ENCODE results near the gene HUNK. TPM values are rescaled to one million over a fixed set of nuclear protein-coding genes. Genes with fewer than 3 reads are reported as not detected.

HUNK gene
- total RNA-seq, 2 experiments from 2014 or later = not detected

- H3K4me1 ChIP-seq (ENCODE audit: insufficient read depth, low read length) = peaks cover 12% of the 10 kb centered on the region
- H3K9me3 Mint-ChIP-seq = no peaks in the 10 kb centered on the region
- peaks cover 72% of the 10 kb centered on the region for H3K27me3 Mint-ChIP-seq
- ChIA-PET CTCF (no interaction called here), POLR2A (no interaction called here)
- no peak overlapping the region for H3K4me3 ChIP-seq (ENCODE audit: low read length)
- H3K27ac ChIP-seq (ENCODE audit: low read depth in 1 of 2, low read length in 2 of 2) = no peak overlapping the region
- H3K36me3 Mint-ChIP-seq (ENCODE audit: low read depth) = no peaks in the 10 kb centered on the region
- intact Hi-C loops (cut with DNase I, micrococcal nuclease) = no loop called here
- no peak for TF ChIP-seq CTCF (IDR thresholded peaks at IDR 0.05)
- peak overlapping the region; percentile 48 for H3K4me3 Mint-ChIP-seq
- H3K27me3 ChIP-seq (ENCODE audit: control insufficient read depth in 1 of 2, insufficient read depth in 2 of 2, low read length in 2 of 2) = peaks cover 28% of the 10 kb centered on the region in 2 experiments
- ATAC-seq (ENCODE audit: poor library complexity) = no peak
- peaks cover 0 to 12% of the 10 kb centered on the region in 2 experiments for H3K9me3 ChIP-seq (ENCODE audit: control insufficient read depth in 1 of 2, insufficient read depth in 1 of 2, low read length in 2 of 2)
- no peaks in the 10 kb centered on the region for H3K36me3 ChIP-seq (ENCODE audit: insufficient read depth, low read length)
- H3K4me1 Mint-ChIP-seq (ENCODE audit: low read depth) = peaks cover 11% of the 10 kb centered on the region
- no peak for DNase-seq
- no peak overlapping the region for H3K27ac Mint-ChIP-seq
These were observed 2.7 kb downstream of the HUNK start for GRCh38 chr21:31875496-31876015.

DNA sequence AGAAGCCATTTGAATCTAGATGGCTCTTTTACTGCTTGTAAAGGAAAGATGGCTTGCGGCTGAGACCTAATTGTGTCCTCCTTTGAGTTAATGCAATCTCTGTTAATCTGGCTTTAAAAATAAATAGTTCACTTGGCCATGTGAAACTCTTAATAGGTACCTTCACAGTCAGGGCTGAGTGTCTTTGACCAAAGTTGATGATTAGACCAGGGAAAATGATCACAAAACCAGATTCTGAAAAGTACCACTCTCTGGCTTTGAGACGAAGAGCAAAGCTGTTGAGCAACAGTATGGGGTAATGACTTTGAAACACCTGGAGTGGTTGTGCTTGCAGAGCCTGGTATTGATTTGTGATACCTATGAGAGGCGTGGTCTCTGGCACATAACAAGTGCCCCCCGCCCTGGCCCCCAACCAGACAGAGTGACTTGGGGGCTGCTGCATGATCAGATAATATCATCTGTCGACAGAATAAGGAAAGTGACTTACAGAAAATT lies 4.7 kb downstream of the HUNK start:
- POLR2A ChIA-PET = no interaction called here
- no peak for ATAC-seq (ENCODE audit: poor library complexity)
- H3K27me3 Mint-ChIP-seq = peaks cover 76% of the 10 kb centered on the region

DNA sequence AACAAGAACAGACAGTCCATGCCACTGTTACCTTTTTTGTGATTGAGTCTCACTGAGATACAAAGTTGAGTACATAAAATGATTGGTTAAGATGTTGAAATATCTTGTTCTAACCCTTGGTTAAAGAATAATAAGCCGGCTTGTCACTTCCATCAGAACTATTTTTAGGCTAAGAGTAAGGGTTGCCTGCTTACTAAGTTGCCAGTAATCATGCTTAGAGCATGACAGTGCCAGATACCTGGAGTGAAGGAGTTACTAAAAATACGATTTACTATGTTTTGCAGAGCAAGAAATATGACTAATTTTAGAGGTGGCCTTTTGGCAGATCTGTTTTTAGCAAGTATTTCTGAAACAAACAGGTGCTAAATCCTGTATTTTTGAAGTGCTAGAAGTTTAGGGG lies 6.0 kb downstream of the HUNK start:
- Histone ChIP-seq H3K36me3 (ENCODE audit: insufficient read depth, low read length) (no peaks in the 10 kb centered on the region), H3K27ac (ENCODE audit: low read depth in 1 of 2, low read length in 2 of 2) (no peak overlapping the region), H3K4me1 (ENCODE audit: insufficient read depth, low read length) (peaks cover 1% of the 10 kb centered on the region), H3K27me3 (ENCODE audit: control insufficient read depth in 1 of 2, insufficient read depth in 2 of 2, low read length in 2 of 2) (peaks cover 16 to 21% of the 10 kb centered on the region in 2 experiments), H3K4me3 (ENCODE audit: low read length) (no peak overlapping the region), H3K9me3 (ENCODE audit: control insufficient read depth in 1 of 2, insufficient read depth in 1 of 2, low read length in 2 of 2) (peaks cover 0 to 5% of the 10 kb centered on the region in 2 experiments)
- intact Hi-C loops (cut with DNase I, micrococcal nuclease) = no loop called here
- H3K27ac Mint-ChIP-seq = no peak overlapping the region
- H3K27me3 Mint-ChIP-seq = peaks cover 83% of the 10 kb centered on the region
- ChIA-PET CTCF (no interaction called here), POLR2A (no interaction called here)
- no peak for ATAC-seq (ENCODE audit: poor library complexity)
- H3K9me3 Mint-ChIP-seq = no peaks in the 10 kb centered on the region
- no peak for DNase-seq
- no peaks in the 10 kb centered on the region for H3K4me1 Mint-ChIP-seq (ENCODE audit: low read depth)
- H3K36me3 Mint-ChIP-seq (ENCODE audit: low read depth) = no peaks in the 10 kb centered on the region
- no peak overlapping the region for H3K4me3 Mint-ChIP-seq
- no peak for TF ChIP-seq CTCF (IDR thresholded peaks at IDR 0.05)

More for the DNA sequence above, 4.7 kb downstream of the HUNK start:
- Mint-ChIP-seq H3K36me3 (ENCODE audit: low read depth) (no peaks in the 10 kb centered on the region), H3K27ac (no peak overlapping the region), H3K9me3 (no peaks in the 10 kb centered on the region), H3K4me1 (ENCODE audit: low read depth) (peaks cover under 1% of the 10 kb centered on the region), H3K4me3 (no peak overlapping the region)
- H3K4me1 ChIP-seq (ENCODE audit: insufficient read depth, low read length) = peaks cover 7% of the 10 kb centered on the region
- CTCF ChIA-PET = no interaction called here
- H3K4me3 ChIP-seq (ENCODE audit: low read length) = no peak overlapping the region
- TF ChIP-seq CTCF (IDR thresholded peaks at IDR 0.05) = no peak
- H3K36me3 ChIP-seq (ENCODE audit: insufficient read depth, low read length) = no peaks in the 10 kb centered on the region
- peaks cover 0 to 9% of the 10 kb centered on the region in 2 experiments for H3K9me3 ChIP-seq (ENCODE audit: control insufficient read depth in 1 of 2, insufficient read depth in 1 of 2, low read length in 2 of 2)
- no peak for DNase-seq
- H3K27me3 ChIP-seq (ENCODE audit: control insufficient read depth in 1 of 2, insufficient read depth in 2 of 2, low read length in 2 of 2) = peaks cover 18 to 22% of the 10 kb centered on the region in 2 experiments
- intact Hi-C loops (cut with DNase I, micrococcal nuclease) = no loop called here
- no peak overlapping the region for H3K27ac ChIP-seq (ENCODE audit: low read depth in 1 of 2, low read length in 2 of 2)

Data from CD4-positive, alpha-beta T cell (primary cell).